Measurements from ENCODE around the gene CKAP2L. TPM values are rescaled to one million over a fixed set of nuclear protein-coding genes. Genes with fewer than 3 reads are reported as not detected.
A peak's percentile ranks its signal among the peaks of the same experiment; 100 is the strongest.
"Not testable (repeated sequence)": the region's sequence is repeated elsewhere in the genome, so short reads cannot be mapped to it uniquely, and the experiment has no call there.

The CKAP2L gene
- total and polyA plus RNA-seq, 2 donors, result 0.24 to 13.5 TPM

GRCh38 chr2:112710956-112711750 lies 53.3 kb downstream of the CKAP2L start:
- H3K27ac ChIP-seq (ENCODE audit: low read depth), result no peak overlapping the region
- 78% methylated on average over 9 of the region's 9 CpGs for WGBS

GRCh38 chr2:112709703-112710102 lies 54.7 kb downstream of the CKAP2L start:
- Histone ChIP-seq H3K4me3 (ENCODE audit: low read depth, low read length) (no peak overlapping the region), H3K27ac (ENCODE audit: low read depth) (no peak overlapping the region), H3K36me3 (ENCODE audit: insufficient read depth) (no peaks in the 10 kb centered on the region), H3K4me1 (ENCODE audit: insufficient read depth) (no peaks in the 10 kb centered on the region)
- WGBS, result 82% methylated on average over 6 of the region's 6 CpGs
- DNase-seq (ENCODE audit: extremely low spot score), result no peak

More at GRCh38 chr2:112710956-112711750, 53.3 kb downstream of the CKAP2L start:
- no peaks in the 10 kb centered on the region for H3K4me1 ChIP-seq (ENCODE audit: insufficient read depth)
- H3K4me3 ChIP-seq (ENCODE audit: low read depth, low read length), result no peak overlapping the region
- H3K36me3 ChIP-seq (ENCODE audit: insufficient read depth), result no peaks in the 10 kb centered on the region
- no peak for DNase-seq (ENCODE audit: extremely low spot score)

GRCh38 chr2:112708968-112709367 lies 55.4 kb downstream of the CKAP2L start:
- WGBS, result 51% methylated on average over 10 of the region's 10 CpGs
- no peak for DNase-seq (ENCODE audit: extremely low spot score)

GRCh38 chr2:112706947-112707346 lies 57.5 kb downstream of the CKAP2L start:
- not testable (repeated sequence) for H3K36me3 ChIP-seq (ENCODE audit: insufficient read depth); H3K4me3 ChIP-seq (ENCODE audit: low read depth, low read length); H3K27ac ChIP-seq (ENCODE audit: low read depth); DNase-seq (ENCODE audit: extremely low spot score); H3K4me1 ChIP-seq (ENCODE audit: insufficient read depth)
- 74% methylated on average over 9 of the region's 9 CpGs for WGBS

More at GRCh38 chr2:112708968-112709367, 55.4 kb downstream of the CKAP2L start:
- Histone ChIP-seq H3K4me1 (ENCODE audit: insufficient read depth) (no peaks in the 10 kb centered on the region), H3K36me3 (ENCODE audit: insufficient read depth) (no peaks in the 10 kb centered on the region), H3K4me3 (ENCODE audit: low read depth, low read length) (no peak overlapping the region), H3K27ac (ENCODE audit: low read depth) (no peak overlapping the region)

GRCh38 chr2:112706170-112706664 lies 58.2 kb downstream of the CKAP2L start:
- no peak overlapping the region for H3K27ac ChIP-seq (ENCODE audit: low read depth)
- no peaks in the 10 kb centered on the region for H3K4me1 ChIP-seq (ENCODE audit: insufficient read depth)
- no peaks in the 10 kb centered on the region for H3K36me3 ChIP-seq (ENCODE audit: insufficient read depth)
- H3K4me3 ChIP-seq (ENCODE audit: low read depth, low read length), result no peak overlapping the region
- 38% methylated on average over 5 of the region's 5 CpGs for WGBS
- DNase-seq (ENCODE audit: extremely low spot score), result no peak

- no peak for DNase-seq (ENCODE audit: extremely low spot score)
- Histone ChIP-seq H3K4me3 (ENCODE audit: low read depth, low read length) (no peak overlapping the region), H3K4me1 (ENCODE audit: insufficient read depth) (no peaks in the 10 kb centered on the region), H3K36me3 (ENCODE audit: insufficient read depth) (no peaks in the 10 kb centered on the region), H3K27ac (ENCODE audit: low read depth) (no peak overlapping the region)
- WGBS, result 84% methylated on average over 4 of the region's 4 CpGs
These were observed 58.8 kb downstream of the CKAP2L start for GRCh38 chr2:112705575-112705974.

- no peak for DNase-seq (ENCODE audit: extremely low spot score)
- Histone ChIP-seq H3K4me1 (ENCODE audit: insufficient read depth) (no peaks in the 10 kb centered on the region), H3K27ac (ENCODE audit: low read depth) (no peak overlapping the region), H3K4me3 (ENCODE audit: low read depth, low read length) (no peak overlapping the region), H3K36me3 (ENCODE audit: insufficient read depth) (no peaks in the 10 kb centered on the region)
- WGBS, result 89% methylated on average over 2 of the region's 2 CpGs
These were observed 60.7 kb downstream of the CKAP2L start for GRCh38 chr2:112703684-112704083.

- H3K4me3 ChIP-seq (ENCODE audit: low read depth, low read length), result no peak overlapping the region
- no peaks in the 10 kb centered on the region for H3K4me1 ChIP-seq (ENCODE audit: insufficient read depth)
- DNase-seq (ENCODE audit: extremely low spot score), result no peak
- 59% methylated on average over 8 of the region's 8 CpGs for WGBS
- no peak overlapping the region for H3K27ac ChIP-seq (ENCODE audit: low read depth)
- no peaks in the 10 kb centered on the region for H3K36me3 ChIP-seq (ENCODE audit: insufficient read depth)
These were observed 63.4 kb downstream of the CKAP2L start for GRCh38 chr2:112701052-112701451.

- no peaks in the 10 kb centered on the region for H3K4me1 ChIP-seq (ENCODE audit: insufficient read depth)
These were observed 64.3 kb downstream of the CKAP2L start for GRCh38 chr2:112699984-112700667.

GRCh38 chr2:112698834-112699515 lies 65.4 kb downstream of the CKAP2L start:
- Histone ChIP-seq H3K27ac (ENCODE audit: low read depth) (no peak overlapping the region), H3K4me3 (ENCODE audit: low read depth, low read length) (no peak overlapping the region), H3K4me1 (ENCODE audit: insufficient read depth) (no peaks in the 10 kb centered on the region), H3K36me3 (ENCODE audit: insufficient read depth) (no peaks in the 10 kb centered on the region)
- DNase-seq (ENCODE audit: extremely low spot score), result no peak
- 81% methylated on average over 3 of the region's 3 CpGs for WGBS

More at GRCh38 chr2:112699984-112700667, 64.3 kb downstream of the CKAP2L start:
- DNase-seq (ENCODE audit: extremely low spot score), result no peak
- 67% methylated on average over 3 of the region's 3 CpGs for WGBS
- H3K36me3 ChIP-seq (ENCODE audit: insufficient read depth), result no peaks in the 10 kb centered on the region
- no peak overlapping the region for H3K4me3 ChIP-seq (ENCODE audit: low read depth, low read length)
- no peak overlapping the region for H3K27ac ChIP-seq (ENCODE audit: low read depth)

GRCh38 chr2:112694182-112694581 lies 70.2 kb downstream of the CKAP2L start:
- no peaks in the 10 kb centered on the region for H3K36me3 ChIP-seq (ENCODE audit: insufficient read depth)
- H3K4me3 ChIP-seq (ENCODE audit: low read depth, low read length), result no peak overlapping the region
- no peak for DNase-seq (ENCODE audit: extremely low spot score)
- H3K4me1 ChIP-seq (ENCODE audit: insufficient read depth), result no peaks in the 10 kb centered on the region
- 96% methylated on average over 12 of the region's 12 CpGs for WGBS
- H3K27ac ChIP-seq (ENCODE audit: low read depth), result no peak overlapping the region

- 86% methylated on average over 9 of the region's 9 CpGs for WGBS
- DNase-seq (ENCODE audit: extremely low spot score), result no peak
- no peak overlapping the region for H3K4me3 ChIP-seq (ENCODE audit: low read depth, low read length)
- H3K4me1 ChIP-seq (ENCODE audit: insufficient read depth), result no peaks in the 10 kb centered on the region
- H3K36me3 ChIP-seq (ENCODE audit: insufficient read depth), result no peaks in the 10 kb centered on the region
- H3K27ac ChIP-seq (ENCODE audit: low read depth), result no peak overlapping the region
These were observed 70.8 kb downstream of the CKAP2L start for GRCh38 chr2:112693596-112693995.

- no peak for DNase-seq (ENCODE audit: extremely low spot score)
- H3K27ac ChIP-seq (ENCODE audit: low read depth), result peak overlapping the region; percentile 33
- no peaks in the 10 kb centered on the region for H3K36me3 ChIP-seq (ENCODE audit: insufficient read depth)
- no peak overlapping the region for H3K4me3 ChIP-seq (ENCODE audit: low read depth, low read length)
- 98% methylated on average over 1 of the region's 1 CpG for WGBS
- no peaks in the 10 kb centered on the region for H3K4me1 ChIP-seq (ENCODE audit: insufficient read depth)
These were observed 71.5 kb downstream of the CKAP2L start for GRCh38 chr2:112692918-112693317.

Measured in urinary bladder (tissue), 4 donors.